ENCODE data around the gene CTNND2.

The CTNND2 gene

DNA sequence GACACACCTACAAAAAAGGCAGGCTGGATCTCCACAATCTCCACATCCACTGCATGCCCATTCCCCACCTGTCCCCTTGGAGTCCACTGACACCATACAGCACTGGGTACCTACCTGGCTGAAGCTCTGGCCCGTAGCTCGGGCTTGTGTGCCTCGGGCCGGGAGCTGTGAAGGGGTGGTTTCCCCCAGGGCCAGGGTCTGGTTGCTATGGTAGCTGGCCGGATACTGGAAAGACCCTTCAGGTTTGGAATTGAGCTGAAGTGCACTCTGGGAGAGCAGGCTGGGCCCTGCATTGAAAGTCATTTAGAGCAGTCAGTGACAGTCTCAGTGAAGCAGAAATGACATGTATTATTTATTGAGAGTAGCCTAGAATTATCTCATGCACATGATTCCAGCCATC lies 507.3 kb downstream of the CTNND2 start:
- TF ChIP-seq, protein P1, sequence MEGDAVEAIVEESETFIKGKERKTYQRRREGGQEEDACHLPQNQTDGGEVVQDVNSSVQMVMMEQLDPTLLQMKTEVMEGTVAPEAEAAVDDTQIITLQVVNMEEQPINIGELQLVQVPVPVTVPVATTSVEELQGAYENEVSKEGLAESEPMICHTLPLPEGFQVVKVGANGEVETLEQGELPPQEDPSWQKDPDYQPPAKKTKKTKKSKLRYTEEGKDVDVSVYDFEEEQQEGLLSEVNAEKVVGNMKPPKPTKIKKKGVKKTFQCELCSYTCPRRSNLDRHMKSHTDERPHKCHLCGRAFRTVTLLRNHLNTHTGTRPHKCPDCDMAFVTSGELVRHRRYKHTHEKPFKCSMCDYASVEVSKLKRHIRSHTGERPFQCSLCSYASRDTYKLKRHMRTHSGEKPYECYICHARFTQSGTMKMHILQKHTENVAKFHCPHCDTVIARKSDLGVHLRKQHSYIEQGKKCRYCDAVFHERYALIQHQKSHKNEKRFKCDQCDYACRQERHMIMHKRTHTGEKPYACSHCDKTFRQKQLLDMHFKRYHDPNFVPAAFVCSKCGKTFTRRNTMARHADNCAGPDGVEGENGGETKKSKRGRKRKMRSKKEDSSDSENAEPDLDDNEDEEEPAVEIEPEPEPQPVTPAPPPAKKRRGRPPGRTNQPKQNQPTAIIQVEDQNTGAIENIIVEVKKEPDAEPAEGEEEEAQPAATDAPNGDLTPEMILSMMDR (IDR thresholded peaks at IDR 0.05; ENCODE audit: control insufficient read depth, extremely low read depth, insufficient read depth), result no peak
- DNase-seq (ENCODE audit: low read depth), result no peak
- no peak overlapping the region for H3K4me3 ChIP-seq (ENCODE audit: low read depth, low read length)

DNA sequence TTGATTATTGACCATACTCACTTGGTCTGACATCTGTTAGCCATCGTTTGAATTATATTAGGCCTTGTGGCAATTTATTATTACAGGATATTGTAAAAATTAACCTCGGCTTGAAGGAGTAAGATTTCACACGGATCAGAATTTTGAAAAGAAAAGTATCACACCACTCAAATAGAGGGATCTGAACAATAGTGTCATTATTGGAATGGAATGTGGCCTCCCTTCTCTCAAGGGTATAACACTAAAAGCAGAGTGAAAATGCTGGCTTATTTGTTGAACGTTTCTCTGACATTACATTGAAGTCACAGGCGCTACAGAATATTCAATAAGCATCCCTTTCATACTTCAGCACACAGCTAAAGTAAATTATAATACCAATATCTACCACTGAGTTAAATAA lies 509.3 kb downstream of the CTNND2 start:
- TF ChIP-seq, protein P1 (IDR thresholded peaks at IDR 0.05; ENCODE audit: control insufficient read depth, extremely low read depth, insufficient read depth), result no peak
- no peak for DNase-seq (ENCODE audit: low read depth)
- no peak overlapping the region for H3K4me3 ChIP-seq (ENCODE audit: low read depth, low read length)

- TF ChIP-seq, protein P1 (IDR thresholded peaks at IDR 0.05; ENCODE audit: control insufficient read depth, extremely low read depth, insufficient read depth), result no peak
- DNase-seq (ENCODE audit: low read depth), result no peak
- no peak overlapping the region for H3K4me3 ChIP-seq (ENCODE audit: low read depth, low read length)
Measured at GRCh38 chr5:11390291-11390767, 513.9 kb downstream of the CTNND2 start.

GRCh38 chr5:11387382-11387781 lies 516.9 kb downstream of the CTNND2 start:
- DNase-seq (ENCODE audit: low read depth), result no peak
- H3K4me3 ChIP-seq (ENCODE audit: low read depth, low read length), result no peak overlapping the region
- TF ChIP-seq, protein P1 (IDR thresholded peaks at IDR 0.05; ENCODE audit: control insufficient read depth, extremely low read depth, insufficient read depth), result no peak

DNA sequence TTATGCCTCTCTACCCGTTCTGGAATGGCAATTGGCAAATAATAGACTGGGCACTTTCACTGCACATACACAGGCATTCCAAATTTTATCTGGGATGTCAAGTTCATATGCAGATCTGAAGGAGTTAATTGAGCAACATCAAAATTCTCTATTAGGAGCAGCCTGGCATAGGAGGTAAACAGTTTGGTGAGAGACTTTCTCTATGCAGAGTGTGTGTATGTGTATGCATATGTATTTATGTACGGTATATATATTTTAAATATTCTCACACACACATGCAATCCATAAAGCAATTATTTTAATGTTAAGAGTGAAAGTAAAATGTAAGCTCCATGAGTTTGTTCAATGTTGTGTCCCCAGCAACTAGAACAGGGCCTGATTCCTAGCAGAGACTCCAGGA lies 517.8 kb downstream of the CTNND2 start:
- TF ChIP-seq, protein P1 (IDR thresholded peaks at IDR 0.05; ENCODE audit: control insufficient read depth, extremely low read depth, insufficient read depth), result no peak
- no peak overlapping the region for H3K4me3 ChIP-seq (ENCODE audit: low read depth, low read length)
- no peak for DNase-seq (ENCODE audit: low read depth)

DNA sequence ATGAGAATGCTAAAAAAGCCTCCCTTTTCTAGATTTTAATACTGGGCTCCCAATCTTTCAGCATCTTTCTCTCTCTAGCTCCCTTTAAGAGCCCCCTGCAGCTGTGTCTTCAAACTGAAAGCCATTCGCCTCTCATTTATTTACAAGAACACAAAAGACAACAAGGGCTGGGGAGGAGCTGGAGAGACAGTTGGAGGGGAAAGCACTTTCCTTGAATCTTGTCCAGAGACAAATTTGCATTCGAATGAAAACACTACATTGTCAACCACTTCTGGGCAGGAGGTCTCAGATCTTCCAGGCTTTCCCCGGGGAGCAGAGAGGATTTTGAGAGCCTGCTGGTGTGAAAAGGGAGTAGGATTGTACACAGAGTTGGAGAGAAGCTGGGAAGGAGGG lies 518.3 kb downstream of the CTNND2 start:
- no peak for DNase-seq (ENCODE audit: low read depth)
- TF ChIP-seq, protein P1 (IDR thresholded peaks at IDR 0.05; ENCODE audit: control insufficient read depth, extremely low read depth, insufficient read depth), result no peak
- no peak overlapping the region for H3K4me3 ChIP-seq (ENCODE audit: low read depth, low read length)

GRCh38 chr5:11385251-11385900 lies 518.9 kb downstream of the CTNND2 start:
- DNase-seq (ENCODE audit: low read depth), result no peak
- TF ChIP-seq, protein P1 (IDR thresholded peaks at IDR 0.05; ENCODE audit: control insufficient read depth, extremely low read depth, insufficient read depth), result no peak
- H3K4me3 ChIP-seq (ENCODE audit: low read depth, low read length), result no peak overlapping the region

All from LNCaP clone FGC (cell line).